Progenitor cell of endocrine pancreas (in vitro differentiated cells): ENCODE results near the gene CNTN5. TPM values are rescaled to one million over a fixed set of nuclear protein-coding genes. Genes with fewer than 3 reads are reported as not detected.

Source experiments
- DNase-seq: peaks from one replicate; pipeline ENCODE4 v3.0.0; 2021; ENCODE audit warnings: low spot score; ENCODE audit not compliant: unreplicated experiment
- H3K27ac Mint-ChIP-seq: 2 replicates; pipeline ENCODE4 v1.8.0; 2021; ENCODE audit warnings: mild to moderate bottlenecking, moderate library complexity, mixed read lengths
- H3K27me3 Mint-ChIP-seq: 2 replicates; pipeline ENCODE4 v1.8.0; 2021; ENCODE audit warnings: mixed read lengths
- H3K36me3 Mint-ChIP-seq: 2 replicates; pipeline ENCODE4 v1.8.0; 2022; ENCODE audit warnings: mixed read lengths; ENCODE audit not compliant: insufficient read depth
- H3K4me1 Mint-ChIP-seq: 2 replicates; pipeline ENCODE4 v1.8.0; 2021; ENCODE audit warnings: low read depth, mixed read lengths
- H3K4me3 Mint-ChIP-seq: 2 replicates; pipeline ENCODE4 v1.8.0; 2021; ENCODE audit warnings: low read depth, mild to moderate bottlenecking, moderate library complexity, mixed read lengths
- H3K9me3 Mint-ChIP-seq: 2 replicates; pipeline ENCODE4 v1.8.0; 2021; ENCODE audit warnings: low read depth, mixed read lengths
- total RNA-seq: library from RNA; stranded (reverse); gene quantifications from 2 replicates; pipeline ENCODE4 v1.2.1, GENCODE V29; 2021
- TF ChIP-seq, protein P1 (sequence below): fragments of 200-600 bp; sonication (generic); IDR thresholded peaks from one replicate; pipeline ENCODE4 v1.5.0; 2021; ENCODE audit warnings: antibody characterized with exemption, mild to moderate bottlenecking; ENCODE audit not compliant: unreplicated experiment

CNTN5 gene
- total RNA-seq, 1 donor from 2014 or later: 0.50 TPM

DNA sequence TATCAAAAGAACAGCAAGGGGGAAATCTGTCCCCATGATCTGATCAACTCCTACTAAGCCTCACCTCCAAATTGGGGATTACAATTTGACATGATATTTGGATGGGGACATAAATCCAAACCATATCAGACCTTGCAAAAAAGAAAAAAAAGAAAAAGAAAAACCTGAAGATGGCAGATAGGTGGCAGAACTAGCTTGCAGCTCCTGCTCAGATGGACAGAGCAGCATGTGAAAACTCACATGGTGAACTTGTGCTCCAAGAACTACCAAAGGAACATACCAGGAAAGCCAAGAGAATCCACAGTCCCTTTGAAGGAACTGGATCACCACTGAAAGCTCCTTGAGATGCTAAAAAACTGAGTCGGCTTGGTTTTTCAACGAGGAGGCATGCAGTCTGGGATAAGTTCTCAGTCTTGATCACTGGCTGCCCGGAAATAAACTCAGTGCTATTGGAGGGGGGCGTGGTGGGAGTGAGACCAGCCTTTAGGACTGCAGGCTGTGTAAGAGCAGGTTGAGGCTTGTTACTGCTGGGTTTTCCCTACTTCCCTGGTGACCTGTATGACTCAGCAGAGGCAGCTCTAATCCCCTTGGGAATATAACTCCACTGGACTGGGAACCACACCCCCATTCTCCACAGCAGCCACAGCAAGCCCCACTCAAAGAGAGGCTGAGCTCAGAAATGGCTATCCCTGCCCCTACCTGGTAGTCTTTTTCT, 1308.0 kb downstream of the CNTN5 start:
- TF ChIP-seq, protein P1, sequence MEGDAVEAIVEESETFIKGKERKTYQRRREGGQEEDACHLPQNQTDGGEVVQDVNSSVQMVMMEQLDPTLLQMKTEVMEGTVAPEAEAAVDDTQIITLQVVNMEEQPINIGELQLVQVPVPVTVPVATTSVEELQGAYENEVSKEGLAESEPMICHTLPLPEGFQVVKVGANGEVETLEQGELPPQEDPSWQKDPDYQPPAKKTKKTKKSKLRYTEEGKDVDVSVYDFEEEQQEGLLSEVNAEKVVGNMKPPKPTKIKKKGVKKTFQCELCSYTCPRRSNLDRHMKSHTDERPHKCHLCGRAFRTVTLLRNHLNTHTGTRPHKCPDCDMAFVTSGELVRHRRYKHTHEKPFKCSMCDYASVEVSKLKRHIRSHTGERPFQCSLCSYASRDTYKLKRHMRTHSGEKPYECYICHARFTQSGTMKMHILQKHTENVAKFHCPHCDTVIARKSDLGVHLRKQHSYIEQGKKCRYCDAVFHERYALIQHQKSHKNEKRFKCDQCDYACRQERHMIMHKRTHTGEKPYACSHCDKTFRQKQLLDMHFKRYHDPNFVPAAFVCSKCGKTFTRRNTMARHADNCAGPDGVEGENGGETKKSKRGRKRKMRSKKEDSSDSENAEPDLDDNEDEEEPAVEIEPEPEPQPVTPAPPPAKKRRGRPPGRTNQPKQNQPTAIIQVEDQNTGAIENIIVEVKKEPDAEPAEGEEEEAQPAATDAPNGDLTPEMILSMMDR: no peak
- no peak for DNase-seq
- no peak overlapping the region for H3K4me3 Mint-ChIP-seq
- no peaks in the 10 kb centered on the region for H3K36me3 Mint-ChIP-seq
- no peaks in the 10 kb centered on the region for H3K27me3 Mint-ChIP-seq
- no peak overlapping the region for H3K27ac Mint-ChIP-seq
- H3K9me3 Mint-ChIP-seq: peaks cover under 1% of the 10 kb centered on the region
- peaks cover 3% of the 10 kb centered on the region for H3K4me1 Mint-ChIP-seq

DNA sequence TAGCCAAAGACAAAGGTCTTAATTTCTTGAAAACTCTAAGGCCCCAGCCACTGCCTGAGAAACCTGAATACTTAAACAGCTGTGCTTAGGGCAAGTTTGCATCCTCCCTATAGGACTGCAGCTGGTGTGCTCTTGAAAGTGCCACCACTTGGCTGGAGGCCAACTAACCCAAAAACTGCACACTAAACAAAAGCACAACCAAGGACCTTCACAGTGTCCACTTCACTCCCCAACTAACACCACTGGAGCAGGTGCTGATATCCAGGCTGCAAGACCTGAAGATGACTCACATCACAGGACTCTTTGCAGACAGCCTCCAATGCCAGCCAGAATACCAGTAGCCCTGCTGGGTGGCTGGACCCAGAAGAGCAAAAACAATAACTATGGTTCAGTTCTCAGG, 1308.6 kb downstream of the CNTN5 start:
- Mint-ChIP-seq H3K4me3 (no peak overlapping the region), H3K4me1 (no peaks in the 10 kb centered on the region), H3K9me3 (peaks cover 6% of the 10 kb centered on the region), H3K27me3 (no peaks in the 10 kb centered on the region), H3K36me3 (no peaks in the 10 kb centered on the region), H3K27ac (no peak overlapping the region)
- no peak for DNase-seq
- TF ChIP-seq, protein P1: no peak

DNA sequence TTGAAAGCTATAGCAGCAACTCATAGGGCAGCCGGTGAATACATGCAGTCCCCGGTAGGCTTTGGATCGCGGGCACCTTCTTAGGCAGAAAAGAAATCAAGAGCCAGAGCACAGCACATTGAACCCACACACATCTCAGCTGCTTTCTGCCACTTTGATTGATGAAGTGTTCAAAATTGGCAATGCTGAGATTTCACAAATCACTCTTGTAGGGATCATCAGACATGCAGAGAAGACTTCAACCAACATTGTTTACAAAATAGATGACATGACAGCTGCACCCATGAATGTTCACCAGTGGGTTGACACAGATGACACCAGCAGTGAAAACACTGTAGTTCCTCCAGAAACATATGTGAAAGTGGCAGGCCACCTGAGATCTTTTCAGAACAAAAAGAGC, 1316.1 kb downstream of the CNTN5 start:
- Mint-ChIP-seq H3K27ac (no peak overlapping the region), H3K27me3 (peaks cover 27% of the 10 kb centered on the region), H3K36me3 (no peaks in the 10 kb centered on the region), H3K9me3 (peaks cover 6% of the 10 kb centered on the region), H3K4me3 (no peak overlapping the region), H3K4me1 (peaks cover 13% of the 10 kb centered on the region)
- TF ChIP-seq, protein P1: no peak
- DNase-seq: no peak

DNA sequence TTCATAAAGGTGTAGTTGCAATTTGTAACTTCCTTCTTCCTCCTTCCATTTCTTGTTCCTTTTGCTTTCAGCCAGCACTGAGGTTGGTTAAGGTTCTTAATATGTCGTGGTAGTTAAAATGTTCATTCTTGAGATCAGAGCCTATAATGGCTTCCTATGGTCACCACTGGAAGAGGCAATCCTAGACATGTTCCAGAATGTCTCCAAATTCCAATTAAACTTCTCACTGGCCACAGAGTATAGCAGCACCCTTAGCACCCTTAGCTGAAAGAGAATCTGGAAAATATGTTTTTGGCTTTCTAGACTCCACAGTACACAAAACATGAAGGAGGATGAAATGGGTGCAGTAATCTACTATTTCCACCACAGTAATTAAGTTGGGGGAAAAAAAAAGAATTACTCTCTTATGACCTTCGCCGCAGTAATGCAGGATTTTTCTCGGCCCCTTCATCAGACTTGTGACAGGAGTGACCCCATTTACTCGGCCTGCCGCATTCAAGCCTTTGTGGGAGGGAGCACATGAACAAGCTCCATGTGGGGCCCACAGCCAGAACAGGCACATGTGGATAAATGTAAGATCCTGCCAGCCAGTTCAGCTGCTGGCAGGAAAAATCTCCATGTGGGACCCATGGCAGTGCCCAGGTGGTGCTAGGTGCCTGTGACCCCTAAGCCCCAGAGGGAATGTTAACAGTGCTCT, 1317.5 kb downstream of the CNTN5 start:
- Mint-ChIP-seq H3K9me3 (peaks cover 6% of the 10 kb centered on the region), H3K27ac (no peak overlapping the region), H3K27me3 (peaks cover 27% of the 10 kb centered on the region), H3K4me3 (no peak overlapping the region), H3K36me3 (no peaks in the 10 kb centered on the region), H3K4me1 (peaks cover 13% of the 10 kb centered on the region)
- TF ChIP-seq, protein P1: no peak
- no peak for DNase-seq

DNA sequence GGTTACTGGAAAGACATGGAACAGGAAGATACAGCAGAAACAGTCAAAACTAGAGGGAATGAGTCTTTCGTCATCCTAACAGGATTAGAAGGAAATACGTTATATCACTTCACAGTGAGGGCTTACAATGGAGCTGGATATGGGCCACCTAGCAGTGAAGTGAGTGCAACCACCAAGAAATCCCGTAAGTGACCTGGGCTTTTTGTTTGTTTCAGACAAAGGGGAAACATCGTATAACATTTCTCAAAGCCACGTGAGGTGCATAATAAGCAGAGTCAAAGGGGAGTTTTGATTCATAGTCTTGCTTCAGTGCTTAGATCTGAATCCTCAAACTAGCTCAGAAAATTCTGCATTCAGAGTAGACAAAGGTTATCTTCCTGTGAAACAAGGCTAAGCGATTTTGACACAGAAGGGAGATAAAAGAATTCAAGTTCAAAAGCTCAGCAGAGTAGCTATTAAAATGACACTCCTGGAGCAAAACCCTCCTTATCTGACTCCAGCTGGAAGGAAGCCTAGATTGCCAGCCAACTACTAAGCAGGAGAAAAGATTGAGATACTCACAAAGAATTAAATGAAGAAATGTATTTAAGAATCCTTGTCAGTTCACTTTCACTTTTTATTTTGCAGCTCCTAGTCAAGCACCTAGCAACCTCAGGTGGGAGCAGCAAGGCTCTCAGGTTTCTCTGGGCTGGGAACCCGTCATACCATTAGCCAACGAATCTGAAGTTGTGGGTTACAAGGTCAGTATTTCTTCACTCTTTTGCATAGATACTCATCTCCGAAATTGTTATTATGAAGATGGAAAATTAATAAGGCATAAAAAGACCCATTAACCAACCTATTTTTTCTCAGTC, 1319.9 kb downstream of the CNTN5 start:
- no peak for DNase-seq
- Mint-ChIP-seq H3K9me3 (no peaks in the 10 kb centered on the region), H3K36me3 (no peaks in the 10 kb centered on the region), H3K27ac (no peak overlapping the region), H3K27me3 (peaks cover 27% of the 10 kb centered on the region), H3K4me1 (peaks cover 13% of the 10 kb centered on the region), H3K4me3 (no peak overlapping the region)
- TF ChIP-seq, protein P1: no peak
